Measurements from ENCODE around the gene STK38. TPM values are rescaled to one million over a fixed set of nuclear protein-coding genes. Genes with fewer than 3 reads are reported as not detected.

The STK38 gene
- total RNA-seq, 1 experiment from 2014 or later, result 20.1 TPM

- POLR2A ChIA-PET, result no interaction called here
- H2AFZ ChIP-seq (ENCODE audit: low read depth, low read length, poor library complexity, severe bottlenecking), result no peak overlapping the region
- no peak overlapping the region for H3K4me3 ChIP-seq (replicated peaks in 1 of 2; ENCODE audit: low read depth in 1 of 2, low read length in 2 of 2)
- no peaks in the 10 kb centered on the region for H4K20me1 ChIP-seq (ENCODE audit: insufficient read depth)
- H3K9me3 ChIP-seq (ENCODE audit: control insufficient read depth in 1 of 2, insufficient read depth in 1 of 2, low read depth in 1 of 2, low read length in 2 of 2), result no peaks in the 10 kb centered on the region
- no peak overlapping the region for H3K27ac ChIP-seq (ENCODE audit: low read depth, low read length)
- H3K4me2 ChIP-seq (ENCODE audit: low read length), result no peak overlapping the region
- DNase-seq (ENCODE audit: low read depth, low spot score) (no peak), ATAC-seq (no peak)
- intact Hi-C loops (cut with micrococcal nuclease), result no loop called here
- CTCF ChIA-PET, result no interaction called here
- 0 out of 4 replicates have a peak, but pooled peaks cover 0 to 2% of the 10 kb centered on the region in 2 experiments for H3K36me3 ChIP-seq (ENCODE audit: control insufficient read depth in 1 of 2, insufficient read depth in 2 of 2, low read length in 2 of 2)
- H3K79me2 ChIP-seq (ENCODE audit: insufficient read depth, low read length), result no peaks in the 10 kb centered on the region
- H3K9ac ChIP-seq (ENCODE audit: low read length), result no peak overlapping the region
- no peaks in the 10 kb centered on the region for H3K27me3 ChIP-seq (ENCODE audit: insufficient read depth, low read length)
- RAD21 ChIA-PET (ENCODE audit: low non-redundant PET in 1 of 2, low total read pairs in 2 of 2, uncharacterized antibody in 2 of 2, unreplicated experiment in 2 of 2), result no interaction called here
- H3K4me1 ChIP-seq (ENCODE audit: control insufficient read depth in 1 of 2, insufficient read depth in 2 of 2, low read length in 2 of 2), result 0 out of 4 replicates have a peak, but pooled peaks cover 0 to 5% of the 10 kb centered on the region in 2 experiments
- no peaks in the 10 kb centered on the region for H3K9me2 ChIP-seq (ENCODE audit: insufficient read depth)
- no TSS peak for BruUV-seq (replicated peaks)
- TF ChIP-seq ZNF274 (IDR thresholded peaks at IDR 0.05; ENCODE audit: low read depth, low read length) (no peak), MAX (IDR thresholded peaks at IDR 0.05) (no peak), POLR2AphosphoS5 (IDR thresholded peaks at IDR 0.05; ENCODE audit: low read depth, low read length) (no peak), TCF7L2 (IDR thresholded peaks at IDR 0.05; ENCODE audit: borderline replicate concordance, extremely low read depth, insufficient read depth, insufficient read length) (no peak), EZH2phosphoT487 (IDR thresholded peaks at IDR 0.05; ENCODE audit: borderline replicate concordance) (no peak), POLR2A (IDR thresholded peaks at IDR 0.05; ENCODE audit: borderline replicate concordance, extremely low read depth, insufficient read depth, insufficient read length) (no peak), SP1 (IDR thresholded peaks at IDR 0.05; ENCODE audit: low read depth) (no peak), SIN3A (IDR thresholded peaks at IDR 0.05; ENCODE audit: low read depth) (no peak), JUND (IDR thresholded peaks at IDR 0.05) (no peak), CTCF (IDR thresholded peaks at IDR 0.05 in 2 of 3, conservative IDR thresholded peaks at IDR 0.05 in 1 of 3; ENCODE audit: borderline replicate concordance in 1 of 3, insufficient read depth in 1 of 3, low read depth in 2 of 3, low read length in 2 of 3) (no peak), CBX3 (IDR thresholded peaks at IDR 0.05; ENCODE audit: low read depth) (no peak), YY1 (IDR thresholded peaks at IDR 0.05; ENCODE audit: extremely low read depth, insufficient replicate concordance, low read depth, low read length) (no peak), CEBPB (IDR thresholded peaks at IDR 0.05; ENCODE audit: low read depth) (no peak)
- TF ChIP-seq, protein P1, sequence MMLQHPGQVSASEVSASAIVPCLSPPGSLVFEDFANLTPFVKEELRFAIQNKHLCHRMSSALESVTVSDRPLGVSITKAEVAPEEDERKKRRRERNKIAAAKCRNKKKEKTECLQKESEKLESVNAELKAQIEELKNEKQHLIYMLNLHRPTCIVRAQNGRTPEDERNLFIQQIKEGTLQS (IDR thresholded peaks at IDR 0.05), result no peak
- TF ChIP-seq, protein P2, sequence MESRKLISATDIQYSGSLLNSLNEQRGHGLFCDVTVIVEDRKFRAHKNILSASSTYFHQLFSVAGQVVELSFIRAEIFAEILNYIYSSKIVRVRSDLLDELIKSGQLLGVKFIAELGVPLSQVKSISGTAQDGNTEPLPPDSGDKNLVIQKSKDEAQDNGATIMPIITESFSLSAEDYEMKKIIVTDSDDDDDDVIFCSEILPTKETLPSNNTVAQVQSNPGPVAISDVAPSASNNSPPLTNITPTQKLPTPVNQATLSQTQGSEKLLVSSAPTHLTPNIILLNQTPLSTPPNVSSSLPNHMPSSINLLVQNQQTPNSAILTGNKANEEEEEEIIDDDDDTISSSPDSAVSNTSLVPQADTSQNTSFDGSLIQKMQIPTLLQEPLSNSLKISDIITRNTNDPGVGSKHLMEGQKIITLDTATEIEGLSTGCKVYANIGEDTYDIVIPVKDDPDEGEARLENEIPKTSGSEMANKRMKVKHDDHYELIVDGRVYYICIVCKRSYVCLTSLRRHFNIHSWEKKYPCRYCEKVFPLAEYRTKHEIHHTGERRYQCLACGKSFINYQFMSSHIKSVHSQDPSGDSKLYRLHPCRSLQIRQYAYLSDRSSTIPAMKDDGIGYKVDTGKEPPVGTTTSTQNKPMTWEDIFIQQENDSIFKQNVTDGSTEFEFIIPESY (IDR thresholded peaks at IDR 0.05; ENCODE audit: extremely low read depth, insufficient replicate concordance, low read length), result no peak
These were observed 38.7 kb downstream of the STK38 start for GRCh38 chr6:36508532-36508931.

Data from HCT116 (cell line).